Measurements from ENCODE around the gene PHACTR4. TPM values are rescaled to one million over a fixed set of nuclear protein-coding genes. Genes with fewer than 3 reads are reported as not detected.
"Not testable (repeated sequence)": the region's sequence is repeated elsewhere in the genome, so short reads cannot be mapped to it uniquely, and the experiment has no call there.

PHACTR4 gene
- total RNA-seq, 1 donor from 2014 or later, result 67.5 TPM

GRCh38 chr1:28439320-28439719 is 69.8 kb downstream of the PHACTR4 start:
- H3K4me1 Mint-ChIP-seq, result peaks cover 20% of the 10 kb centered on the region
- H3K4me3 Mint-ChIP-seq, result no peak overlapping the region
- DNase-seq (ENCODE audit: low spot score in 2 of 2, unreplicated experiment in 2 of 2), result no peak
- H3K27ac Mint-ChIP-seq, result no peak overlapping the region
- H3K27me3 Mint-ChIP-seq (ENCODE audit: low read depth), result no peaks in the 10 kb centered on the region
- no peak for TF ChIP-seq CTCF (IDR thresholded peaks at IDR 0.05; ENCODE audit: unreplicated experiment)
- H3K9me3 Mint-ChIP-seq, result peaks cover 4% of the 10 kb centered on the region
- H3K36me3 Mint-ChIP-seq, result peaks cover 6% of the 10 kb centered on the region

- peaks cover 20% of the 10 kb centered on the region for H3K4me1 Mint-ChIP-seq
- H3K27me3 Mint-ChIP-seq (ENCODE audit: low read depth), result no peaks in the 10 kb centered on the region
- no peak for TF ChIP-seq CTCF (IDR thresholded peaks at IDR 0.05; ENCODE audit: unreplicated experiment)
- peaks cover 6% of the 10 kb centered on the region for H3K36me3 Mint-ChIP-seq
- no peak overlapping the region for H3K27ac Mint-ChIP-seq
- H3K9me3 Mint-ChIP-seq, result peaks cover 4% of the 10 kb centered on the region
- no peak overlapping the region for H3K4me3 Mint-ChIP-seq
- no peak for DNase-seq (ENCODE audit: low spot score in 2 of 2, unreplicated experiment in 2 of 2)
Measured at GRCh38 chr1:28441674-28442073, 72.1 kb downstream of the PHACTR4 start.

- Mint-ChIP-seq H3K36me3 (peaks cover 6% of the 10 kb centered on the region), H3K27me3 (ENCODE audit: low read depth) (no peaks in the 10 kb centered on the region), H3K4me1 (peaks cover 7% of the 10 kb centered on the region), H3K27ac (no peak overlapping the region), H3K9me3 (peaks cover 4% of the 10 kb centered on the region), H3K4me3 (no peak overlapping the region)
- no peak for TF ChIP-seq CTCF (IDR thresholded peaks at IDR 0.05; ENCODE audit: unreplicated experiment)
- no peak for DNase-seq (ENCODE audit: low spot score in 2 of 2, unreplicated experiment in 2 of 2)
Measured at GRCh38 chr1:28443550-28443949, 74.0 kb downstream of the PHACTR4 start.

GRCh38 chr1:28447679-28448078 is 78.1 kb downstream of the PHACTR4 start:
- H3K27me3 Mint-ChIP-seq (ENCODE audit: low read depth), result no peaks in the 10 kb centered on the region
- H3K4me1 Mint-ChIP-seq, result no peaks in the 10 kb centered on the region
- DNase-seq (ENCODE audit: low spot score in 2 of 2, unreplicated experiment in 2 of 2), result no peak
- H3K9me3 Mint-ChIP-seq, result peaks cover 4% of the 10 kb centered on the region
- H3K27ac Mint-ChIP-seq, result peak overlapping the region; percentile 7
- TF ChIP-seq CTCF (IDR thresholded peaks at IDR 0.05; ENCODE audit: unreplicated experiment), result no peak
- H3K4me3 Mint-ChIP-seq, result no peak overlapping the region
- H3K36me3 Mint-ChIP-seq, result peaks cover 6% of the 10 kb centered on the region

- not testable (repeated sequence) for DNase-seq (ENCODE audit: low spot score in 2 of 2, unreplicated experiment in 2 of 2); H3K4me3 Mint-ChIP-seq; H3K27me3 Mint-ChIP-seq (ENCODE audit: low read depth); H3K36me3 Mint-ChIP-seq; H3K4me1 Mint-ChIP-seq; H3K9me3 Mint-ChIP-seq
- peak overlapping the region; percentile 68 for H3K27ac Mint-ChIP-seq
Measured at GRCh38 chr1:28448094-28448611, 78.6 kb downstream of the PHACTR4 start.

GRCh38 chr1:28449904-28450303 is 80.4 kb downstream of the PHACTR4 start:
- Mint-ChIP-seq H3K9me3 (no peaks in the 10 kb centered on the region), H3K4me3 (no peak overlapping the region), H3K4me1 (no peaks in the 10 kb centered on the region), H3K27ac (peak overlapping the region; percentile 56), H3K36me3 (peaks cover 7% of the 10 kb centered on the region), H3K27me3 (ENCODE audit: low read depth) (no peaks in the 10 kb centered on the region)
- no peak for DNase-seq (ENCODE audit: low spot score in 2 of 2, unreplicated experiment in 2 of 2)
- no peak for TF ChIP-seq CTCF (IDR thresholded peaks at IDR 0.05; ENCODE audit: unreplicated experiment)
